GM21526 (cell line): ENCODE data around the gene MCTP1.
"Not testable (repeated sequence)": the region's sequence is repeated elsewhere in the genome, so short reads cannot be mapped to it uniquely, and the experiment has no call there.

ENCODE experiments used
- ATAC-seq: cut with Tn5 transposase; IDR thresholded peaks from one replicate; pipeline ENCODE4 v1.9.1; 2021; ENCODE audit warnings: moderate library complexity; ENCODE audit not compliant: unreplicated experiment, low FRiP score

MCTP1 gene

GRCh38 chr5:94992325-94992724 is 292.6 kb downstream of the MCTP1 start:
- no peak for ATAC-seq

- ATAC-seq: no peak
Measured at GRCh38 chr5:94983861-94984535, 300.9 kb downstream of the MCTP1 start.

GRCh38 chr5:94977437-94977836 is 307.5 kb downstream of the MCTP1 start:
- no peak for ATAC-seq

GRCh38 chr5:94976853-94977252 is 308.0 kb downstream of the MCTP1 start:
- ATAC-seq: no peak

GRCh38 chr5:94972268-94972667 is 312.6 kb downstream of the MCTP1 start:
- no peak for ATAC-seq

- no peak for ATAC-seq
Measured at GRCh38 chr5:94969174-94969573, 315.7 kb downstream of the MCTP1 start.

GRCh38 chr5:94968507-94969095 is 316.3 kb downstream of the MCTP1 start:
- ATAC-seq: peak; percentile 74

GRCh38 chr5:94967525-94967924 is 317.4 kb downstream of the MCTP1 start:
- no peak for ATAC-seq

- ATAC-seq: not testable (repeated sequence)
Measured at GRCh38 chr5:94959279-94959678, 325.6 kb downstream of the MCTP1 start.

- no peak for ATAC-seq
Measured at GRCh38 chr5:94945656-94946055, 339.2 kb downstream of the MCTP1 start.

GRCh38 chr5:94944160-94944559 is 340.7 kb downstream of the MCTP1 start:
- no peak for ATAC-seq

- ATAC-seq: no peak
Measured at GRCh38 chr5:94941122-94941755, 343.7 kb downstream of the MCTP1 start.

GRCh38 chr5:94932259-94932658 is 352.6 kb downstream of the MCTP1 start:
- no peak for ATAC-seq

GRCh38 chr5:94928891-94929290 is 356.0 kb downstream of the MCTP1 start:
- ATAC-seq: no peak

GRCh38 chr5:94920570-94920969 is 364.3 kb downstream of the MCTP1 start:
- ATAC-seq: no peak

GRCh38 chr5:94916619-94917018 is 368.3 kb downstream of the MCTP1 start:
- ATAC-seq: no peak

- ATAC-seq: no peak
Measured at GRCh38 chr5:94911276-94911675, 373.6 kb downstream of the MCTP1 start.

- no peak for ATAC-seq
Measured at GRCh38 chr5:94910721-94911120, 374.2 kb downstream of the MCTP1 start.

GRCh38 chr5:94908889-94909480 is 375.9 kb downstream of the MCTP1 start:
- ATAC-seq: no peak

- no peak for ATAC-seq
Measured at GRCh38 chr5:94906750-94907149, 378.1 kb downstream of the MCTP1 start.

GRCh38 chr5:94903726-94904125 is 381.2 kb downstream of the MCTP1 start:
- ATAC-seq: no peak
